GM23338 (cell line): ENCODE results near the gene DCHS1. TPM values are rescaled to one million over a fixed set of nuclear protein-coding genes. Genes with fewer than 3 reads are reported as not detected.

Experiments used
- ATAC-seq: fragments of 200-7000 bp; cut with Tn5 transposase; 3 replicates; pipeline ENCODE4 v1.9.1; 2020
- DNase-seq: peaks from one replicate; pipeline ENCODE4 v3.0.0-alpha.2; 2015; ENCODE audit warnings: low spot score
- H2AFZ ChIP-seq: fragments of 200-600 bp; sonication (generic); 2 replicates; pipeline ENCODE4 v1.8.0; 2016; ENCODE audit warnings: antibody characterized with exemption, mild to moderate bottlenecking, moderate library complexity
- H3F3A ChIP-seq: fragments of 200-600 bp; sonication (generic); replicated peaks from 2 replicates; pipeline ENCODE4 v1.8.0; 2017; ENCODE audit warnings: antibody characterized with exemption, mixed run types, low read depth
- H3K27ac ChIP-seq: fragments of 200-600 bp; sonication (generic); 2 replicates; pipeline ENCODE4 v1.6.1; 2016; ENCODE audit warnings: low read depth
- H3K27me3 ChIP-seq: fragments of 200-600 bp; sonication (generic); 2 replicates; pipeline ENCODE4 v1.8.0; 2016; ENCODE audit warnings: mild to moderate bottlenecking, mixed run types, moderate library complexity; ENCODE audit not compliant: insufficient read depth
- H3K36me3 ChIP-seq: fragments of 200-600 bp; sonication (generic); 2 replicates; pipeline ENCODE4 v1.8.0; 2016; ENCODE audit warnings: mild to moderate bottlenecking; ENCODE audit not compliant: insufficient read depth
- H3K4me1 ChIP-seq: fragments of 200-600 bp; sonication (generic); 2 replicates; pipeline ENCODE4 v1.8.0; 2016; ENCODE audit warnings: mild to moderate bottlenecking, moderate library complexity; ENCODE audit not compliant: insufficient read depth
- H3K4me2 ChIP-seq: fragments of 200-600 bp; sonication (generic); 2 replicates; pipeline ENCODE4 v1.7.1; 2017; ENCODE audit warnings: mixed run types
- H3K4me3 ChIP-seq: fragments of 200-600 bp; sonication (generic); 2 replicates; pipeline ENCODE4 v1.6.1; 2016; ENCODE audit warnings: mixed run types
- H3K79me2 ChIP-seq: fragments of 200-600 bp; sonication (generic); replicated peaks from 2 replicates; pipeline ENCODE4 v1.8.0; 2017; ENCODE audit warnings: mild to moderate bottlenecking; ENCODE audit not compliant: insufficient read depth
- H3K9me2 ChIP-seq: fragments of 200-600 bp; sonication (generic); 2 replicates; pipeline ENCODE4 v1.8.0; 2017; ENCODE audit not compliant: insufficient read depth
- H4K20me1 ChIP-seq: fragments of 200-600 bp; sonication (generic); replicated peaks from 2 replicates; pipeline ENCODE4 v1.8.0; 2017; ENCODE audit warnings: mild to moderate bottlenecking; ENCODE audit not compliant: insufficient read depth
- H3K27ac Mint-ChIP-seq: 2 replicates; pipeline ENCODE4 v1.8.0; 2020; ENCODE audit warnings: inconsistent platforms, mild to moderate bottlenecking, moderate library complexity, mixed read lengths
- H3K27me3 Mint-ChIP-seq: 3 replicates; pipeline ENCODE4 v1.8.0; 2022; ENCODE audit warnings: low read depth, mild to moderate bottlenecking, moderate library complexity, mixed read lengths, inconsistent platforms; ENCODE audit not compliant: insufficient read depth, poor library complexity
- H3K36me3 Mint-ChIP-seq: 3 replicates; pipeline ENCODE4 v1.8.0; 2021; ENCODE audit warnings: low read depth, mild to moderate bottlenecking, inconsistent platforms, moderate library complexity, mixed read lengths
- H3K4me1 Mint-ChIP-seq: 3 replicates; pipeline ENCODE4 v1.8.0; 2020; ENCODE audit warnings: mild to moderate bottlenecking, inconsistent platforms, mixed read lengths
- H3K4me3 Mint-ChIP-seq: 3 replicates; pipeline ENCODE4 v1.8.0; 2021; ENCODE audit warnings: moderate library complexity, mild to moderate bottlenecking, inconsistent platforms, mixed read lengths
- H3K9me3 Mint-ChIP-seq: 3 replicates; pipeline ENCODE4 v1.8.0; 2020; ENCODE audit warnings: moderate library complexity, mild to moderate bottlenecking, inconsistent platforms, mixed read lengths
- CTCF ChIP-seq, 2 experiments: fragments of 200-600 bp in 1 of 2; sonication (generic) in 1 of 2; conservative IDR thresholded peaks; 2 replicates each; pipeline versions ENCODE4 v1.5.1 to v1.6.1; 2016 to 2017; ENCODE audit warnings: antibody characterized with exemption in 2 of 2, low read depth in 2 of 2, mild to moderate bottlenecking in 2 of 2, moderate library complexity in 1 of 2
- ETS1 ChIP-seq: IDR thresholded peaks from 2 replicates; pipeline ENCODE4 v1.6.1; 2016; ENCODE audit warnings: antibody characterized with exemption
- EZH2 ChIP-seq: fragments of 200-600 bp; sonication (generic); IDR thresholded peaks from one replicate; pipeline ENCODE4 v1.8.0; 2017; ENCODE audit warnings: antibody characterized with exemption, mild to moderate bottlenecking, low read depth; ENCODE audit not compliant: unreplicated experiment
- EZH2phosphoT487 ChIP-seq: fragments of 200-600 bp; sonication (generic); IDR thresholded peaks from one replicate; pipeline ENCODE4 v1.8.1; 2018; ENCODE audit warnings: antibody characterized with exemption; ENCODE audit not compliant: unreplicated experiment
- JUNB ChIP-seq: IDR thresholded peaks from one replicate; pipeline ENCODE4 v1.6.1; 2016; ENCODE audit warnings: antibody characterized with exemption; ENCODE audit not compliant: unreplicated experiment
- NANOG ChIP-seq: IDR thresholded peaks from 2 replicates; pipeline ENCODE4 v1.6.1; 2016; ENCODE audit warnings: antibody characterized with exemption, borderline replicate concordance
- REST ChIP-seq: IDR thresholded peaks from one replicate; pipeline ENCODE4 v1.6.1; 2018; ENCODE audit warnings: antibody characterized with exemption; ENCODE audit not compliant: unreplicated experiment
- ZNF114 ChIP-seq: fragments of 250-450 bp; sonication (Bioruptor Pico); IDR thresholded peaks from 2 replicates; pipeline ENCODE4 v1.5.0; 2020; ENCODE audit warnings: mild to moderate bottlenecking, moderate library complexity
- ZNF331 ChIP-seq: fragments of 250-450 bp; sonication (Bioruptor Pico); IDR thresholded peaks from 2 replicates; pipeline ENCODE4 v1.5.0; 2020; ENCODE audit warnings: low read depth, mild to moderate bottlenecking, moderate library complexity
- ZNF462 ChIP-seq: fragments of 250-450 bp; sonication (Bioruptor Pico); IDR thresholded peaks from 2 replicates; pipeline ENCODE4 v1.5.0; 2020; ENCODE audit warnings: mild to moderate bottlenecking, moderate library complexity
- polyA plus RNA-seq: library from polyadenylated mRNA; unstranded; fragments of >200 nt; fragmentation: Nextera tagmentation; extraction: Ambion mirVana; gene quantifications from 2 replicates; pipeline ENCODE4 v1.2.1, GENCODE V29; 2016
- total RNA-seq: library from RNA; depleted of rRNA; stranded (reverse); fragments of >200 nt; shearing (Covaris generic); gene quantifications from 2 replicates; pipeline ENCODE4 v1.2.3, GENCODE V29; 2014

DCHS1 gene
- total and polyA plus RNA-seq, 2 experiments from 2014 or later = 2.3 to 20.7 TPM

GRCh38 chr11:6620636-6621035 lies 35.0 kb downstream of the DCHS1 start:
- peaks cover 5% of the 10 kb centered on the region; the same call in 2 of the 3 replicates for H3K36me3 Mint-ChIP-seq
- no peaks in the 10 kb centered on the region for H3K9me3 Mint-ChIP-seq
- H2AFZ ChIP-seq = no peak overlapping the region

More at GRCh38 chr11:6620636-6621035, 35.0 kb downstream of the DCHS1 start:
- ATAC-seq (no peak), DNase-seq (no peak)
- H3F3A ChIP-seq = no peaks in the 10 kb centered on the region
- H3K4me1 Mint-ChIP-seq = no peaks in the 10 kb centered on the region
- H3K4me3 Mint-ChIP-seq = no peak overlapping the region
- H3K36me3 ChIP-seq = no peaks in the 10 kb centered on the region
- peaks cover 9% of the 10 kb centered on the region for H3K4me1 ChIP-seq
- no peaks in the 10 kb centered on the region for H3K9me2 ChIP-seq
- H3K27ac ChIP-seq = no peak overlapping the region
- H3K4me3 ChIP-seq = no peak overlapping the region
- H3K27me3 ChIP-seq = no peaks in the 10 kb centered on the region
- H4K20me1 ChIP-seq = no peaks in the 10 kb centered on the region
- H3K79me2 ChIP-seq = peaks cover 9% of the 10 kb centered on the region; the same call in 1 of the 2 replicates
- H3K4me2 ChIP-seq = no peak overlapping the region
- TF ChIP-seq JUNB = no peak
- TF ChIP-seq EZH2 = no peak
- TF ChIP-seq EZH2phosphoT487 = no peak
- TF ChIP-seq ZNF462 = no peak
- no peak for TF ChIP-seq ZNF331 (CRISPR knock-in tag)
- no peak for TF ChIP-seq CTCF (conservative IDR thresholded peaks at IDR 0.05; ENCODE audit: low read depth in 2 of 2)
- no peak for TF ChIP-seq REST
- TF ChIP-seq ZNF114 (CRISPR knock-in tag) = no peak
- no peak for TF ChIP-seq ETS1
- no peak for TF ChIP-seq NANOG
- peaks cover 1% of the 10 kb centered on the region for H3K27me3 Mint-ChIP-seq
- H3K27ac Mint-ChIP-seq = no peak overlapping the region
